NB4 (cell line): ENCODE results near the gene SLC26A1.
"Not testable (repeated sequence)": the region's sequence is repeated elsewhere in the genome, so short reads cannot be mapped to it uniquely, and the experiment has no call there.

ENCODE experiments used
- DNase-seq: peaks from one replicate; pipeline ENCODE4 v3.0.0; 2010; ENCODE audit warnings: low read depth
- H3K4me3 ChIP-seq: one replicate; pipeline ENCODE4 v1.5.1; 2011; ENCODE audit warnings: mild to moderate bottlenecking, low read depth, low read length, moderate library complexity
- CTCF ChIP-seq: IDR thresholded peaks from one replicate; pipeline ENCODE4 v1.5.1; 2012; ENCODE audit warnings: low read depth, low read length
- MAX ChIP-seq: IDR thresholded peaks from 2 replicates; pipeline ENCODE4 v1.6.1; 2011; ENCODE audit warnings: low read depth, low read length
- MYC ChIP-seq: IDR thresholded peaks from 2 replicates; pipeline ENCODE4 v1.6.1; 2011; ENCODE audit warnings: low read depth, low read length
- POLR2A ChIP-seq: IDR thresholded peaks from 2 replicates; pipeline ENCODE4 v1.6.1; 2011; ENCODE audit warnings: mild to moderate bottlenecking; ENCODE audit not compliant: insufficient read length; ENCODE audit errors: extremely low read depth

SLC26A1 gene

GRCh38 chr4:948101-948935, 44.9 kb downstream of the SLC26A1 start:
- H3K4me3 ChIP-seq = no peak overlapping the region
- no peak for DNase-seq
- TF ChIP-seq MAX (no peak), MYC (no peak), CTCF (no peak), POLR2A (no peak)

GRCh38 chr4:947491-947971, 45.7 kb downstream of the SLC26A1 start:
- H3K4me3 ChIP-seq = no peak overlapping the region
- no peak for DNase-seq
- no peak for TF ChIP-seq CTCF
- TF ChIP-seq MYC = no peak
- TF ChIP-seq POLR2A = no peak
- TF ChIP-seq MAX = no peak

GRCh38 chr4:946517-947471, 46.4 kb downstream of the SLC26A1 start:
- no peak overlapping the region for H3K4me3 ChIP-seq
- TF ChIP-seq CTCF (no peak), MYC (no peak), MAX (no peak), POLR2A (no peak)
- no peak for DNase-seq

GRCh38 chr4:946103-946450, 47.1 kb downstream of the SLC26A1 start:
- H3K4me3 ChIP-seq = no peak overlapping the region
- TF ChIP-seq MAX = no peak
- TF ChIP-seq POLR2A = no peak
- DNase-seq = no peak

- no peak for DNase-seq
- TF ChIP-seq MAX (no peak), CTCF (no peak), POLR2A (no peak), MYC (no peak)
- H3K4me3 ChIP-seq = no peak overlapping the region
These were observed 47.7 kb downstream of the SLC26A1 start for GRCh38 chr4:945274-946102.

- H3K4me3 ChIP-seq, DNase-seq: not testable (repeated sequence)
These were observed 53.7 kb downstream of the SLC26A1 start for GRCh38 chr4:939508-939907.
